ENCODE results near the gene UGP2. TPM values are rescaled to one million over a fixed set of nuclear protein-coding genes. Genes with fewer than 3 reads are reported as not detected.
A peak's percentile ranks its signal among the peaks of the same experiment; 100 is the strongest.

The UGP2 gene
- total RNA-seq, 1 donor from 2014 or later, result 145 TPM

DNA sequence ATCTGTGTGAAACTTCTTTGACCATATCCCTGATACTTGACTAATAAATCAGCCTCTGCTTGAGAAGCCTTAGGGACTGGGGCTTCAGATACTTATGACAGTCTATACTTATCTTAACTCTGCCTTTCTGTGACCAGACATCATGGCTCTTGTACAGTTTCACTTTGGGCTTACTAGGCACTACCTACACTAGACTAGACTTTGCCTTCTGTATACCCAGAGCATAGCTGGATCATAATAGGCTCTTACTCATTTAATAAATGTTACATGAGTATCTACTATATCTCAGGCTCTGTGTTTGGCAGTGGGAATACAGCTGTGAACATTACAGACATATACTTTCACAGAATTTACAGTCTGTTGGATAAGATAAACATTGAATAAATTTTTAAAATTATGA, 9.0 kb downstream of the UGP2 start:
- peaks cover 47% of the 10 kb centered on the region for H3K4me1 ChIP-seq
- DNase-seq (no peak), ATAC-seq (no peak)
- intact Hi-C loops (cut with DNase I), result loop anchor here (10.0 kb wide), 1 partner anchor 156 kb away; no protein-coding TSS in a partner anchor
- H3K27me3 ChIP-seq, result no peaks in the 10 kb centered on the region
- TF ChIP-seq, protein P1, sequence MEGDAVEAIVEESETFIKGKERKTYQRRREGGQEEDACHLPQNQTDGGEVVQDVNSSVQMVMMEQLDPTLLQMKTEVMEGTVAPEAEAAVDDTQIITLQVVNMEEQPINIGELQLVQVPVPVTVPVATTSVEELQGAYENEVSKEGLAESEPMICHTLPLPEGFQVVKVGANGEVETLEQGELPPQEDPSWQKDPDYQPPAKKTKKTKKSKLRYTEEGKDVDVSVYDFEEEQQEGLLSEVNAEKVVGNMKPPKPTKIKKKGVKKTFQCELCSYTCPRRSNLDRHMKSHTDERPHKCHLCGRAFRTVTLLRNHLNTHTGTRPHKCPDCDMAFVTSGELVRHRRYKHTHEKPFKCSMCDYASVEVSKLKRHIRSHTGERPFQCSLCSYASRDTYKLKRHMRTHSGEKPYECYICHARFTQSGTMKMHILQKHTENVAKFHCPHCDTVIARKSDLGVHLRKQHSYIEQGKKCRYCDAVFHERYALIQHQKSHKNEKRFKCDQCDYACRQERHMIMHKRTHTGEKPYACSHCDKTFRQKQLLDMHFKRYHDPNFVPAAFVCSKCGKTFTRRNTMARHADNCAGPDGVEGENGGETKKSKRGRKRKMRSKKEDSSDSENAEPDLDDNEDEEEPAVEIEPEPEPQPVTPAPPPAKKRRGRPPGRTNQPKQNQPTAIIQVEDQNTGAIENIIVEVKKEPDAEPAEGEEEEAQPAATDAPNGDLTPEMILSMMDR (IDR thresholded peaks at IDR 0.05), result no peak
- no peaks in the 10 kb centered on the region for H3K9me3 ChIP-seq
- H3K36me3 ChIP-seq, result no peaks in the 10 kb centered on the region
- no peak overlapping the region for H3K4me3 ChIP-seq
- H3K27ac ChIP-seq, result no peak overlapping the region

DNA sequence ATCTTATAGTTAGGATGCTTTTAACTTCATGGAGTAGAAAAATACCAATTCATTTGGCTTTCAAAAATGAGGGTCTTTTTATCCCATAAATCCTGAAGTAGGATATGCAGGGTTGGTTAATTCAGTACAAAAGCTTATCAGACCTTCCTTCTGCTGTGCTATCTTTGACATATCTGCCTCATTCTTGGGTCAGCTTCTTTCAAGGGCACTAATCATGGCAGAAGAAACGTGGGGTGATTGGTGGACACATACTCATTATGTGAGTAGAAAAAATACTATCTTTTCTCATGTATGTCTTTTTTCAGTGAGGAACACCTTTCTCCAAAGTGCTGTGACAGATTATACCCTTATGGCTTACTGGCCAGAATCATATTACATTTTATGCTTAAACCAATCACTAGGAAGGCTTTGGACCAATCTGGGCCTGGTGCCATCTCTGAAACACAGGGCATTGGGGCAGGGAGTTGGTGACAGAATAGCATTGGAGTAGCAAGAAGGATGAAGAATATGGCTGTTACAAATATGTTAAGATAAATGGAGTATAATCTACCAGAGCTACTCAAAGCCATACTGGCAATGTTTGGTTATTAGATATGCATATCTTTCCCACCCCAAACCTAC, 10.1 kb downstream of the UGP2 start:
- Histone ChIP-seq H3K27ac (no peak overlapping the region), H3K27me3 (no peaks in the 10 kb centered on the region), H3K4me1 (peaks cover 38% of the 10 kb centered on the region), H3K36me3 (peaks cover 3% of the 10 kb centered on the region), H3K9me3 (no peaks in the 10 kb centered on the region), H3K4me3 (no peak overlapping the region)
- no peak for DNase-seq
- no peak for ATAC-seq
- TF ChIP-seq, protein P1 (IDR thresholded peaks at IDR 0.05), result no peak
- intact Hi-C loops (cut with DNase I), result loop anchor here (10.0 kb wide), 1 partner anchor 157 kb away; no protein-coding TSS in a partner anchor

DNA sequence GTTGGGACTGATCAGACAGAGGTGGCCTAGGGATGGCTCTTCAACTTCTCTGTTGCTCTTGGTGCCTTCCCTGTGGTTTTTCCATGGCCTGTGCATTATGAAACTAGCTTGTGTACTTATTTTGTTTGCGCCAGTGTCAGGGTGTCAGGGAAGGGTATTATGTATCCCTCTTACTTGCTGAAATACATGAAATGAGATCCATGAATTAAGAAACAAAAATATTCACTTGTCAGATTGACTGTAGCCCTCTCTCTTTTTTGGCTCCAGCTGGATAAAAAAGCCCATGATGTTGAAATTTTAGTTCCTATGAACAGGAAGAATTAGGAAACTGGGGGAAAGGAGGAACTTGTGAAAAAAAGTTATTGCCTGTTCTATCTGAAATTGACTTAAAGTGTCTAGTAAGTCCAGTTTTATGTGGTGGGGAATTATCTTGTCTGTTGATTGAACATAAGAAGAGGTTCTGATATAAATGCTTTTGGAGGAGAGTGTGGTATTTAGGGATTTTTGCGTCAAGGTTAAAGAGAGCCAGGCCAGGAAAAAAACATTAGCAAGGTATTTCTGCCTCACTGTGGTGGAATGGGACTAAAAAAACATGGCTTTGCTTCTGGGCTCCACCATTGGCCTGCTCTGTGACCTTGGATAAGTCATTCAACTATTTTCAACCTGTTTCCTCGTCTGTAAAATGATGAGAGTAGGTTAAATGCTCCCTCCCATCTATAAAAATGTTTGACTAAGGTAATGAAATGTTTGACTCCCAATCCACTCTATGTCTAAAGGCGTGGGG, 12.0 kb downstream of the UGP2 start:
- ATAC-seq, result peak; percentile 33
- intact Hi-C loops (cut with DNase I), result loop anchor here (10.0 kb wide), 1 partner anchor 159 kb away; no protein-coding TSS in a partner anchor
- TF ChIP-seq, protein P1 (IDR thresholded peaks at IDR 0.05), result no peak
- Histone ChIP-seq H3K27me3 (no peaks in the 10 kb centered on the region), H3K4me1 (peaks cover 34% of the 10 kb centered on the region), H3K27ac (peak overlapping the region; percentile 53), H3K4me3 (no peak overlapping the region), H3K9me3 (no peaks in the 10 kb centered on the region), H3K36me3 (peaks cover 22% of the 10 kb centered on the region)
- no peak for DNase-seq

DNA sequence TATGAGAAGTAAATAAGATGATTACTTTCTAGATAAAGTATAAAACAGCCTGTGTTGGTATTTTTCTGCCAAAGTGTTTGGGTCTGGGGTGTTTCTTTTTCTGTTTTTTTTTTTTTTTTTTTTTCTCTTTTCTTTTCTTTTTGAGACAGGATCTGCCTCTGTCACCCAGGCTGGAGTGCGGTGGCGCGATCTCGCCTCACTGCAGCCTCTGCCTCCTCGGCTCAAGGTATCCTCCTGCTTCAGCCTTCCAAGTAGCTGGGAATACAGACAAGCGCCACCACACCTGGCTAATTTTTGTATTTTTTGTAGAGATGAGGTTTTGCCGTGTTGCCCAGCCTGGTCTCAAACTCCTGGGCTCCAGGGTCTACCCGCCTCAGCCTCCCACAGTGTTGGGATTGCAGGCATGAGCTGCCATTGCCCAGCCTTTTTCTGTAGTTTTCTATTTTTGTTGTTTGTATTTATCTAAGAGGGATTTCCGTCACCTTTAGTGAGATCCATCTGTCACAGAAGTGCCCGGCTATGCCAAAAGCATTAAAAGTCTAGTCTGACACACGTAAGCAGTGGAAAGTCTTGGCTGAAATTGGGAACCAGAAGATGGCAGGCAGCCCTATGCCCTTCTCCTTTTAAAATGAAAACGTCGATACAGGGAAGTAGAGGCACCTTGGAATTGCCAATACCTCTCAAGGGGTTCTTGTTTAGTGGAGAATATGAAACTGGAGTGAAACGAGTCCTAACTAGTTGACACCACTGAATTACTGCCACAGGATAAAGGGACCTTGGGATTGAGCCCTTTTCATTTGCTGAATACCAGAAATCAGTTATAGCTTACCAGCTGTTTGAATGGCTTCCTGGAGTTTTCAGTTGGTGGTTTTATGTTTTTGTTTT, 14.0 kb downstream of the UGP2 start:
- H3K4me1 ChIP-seq, result peaks cover 21% of the 10 kb centered on the region
- peaks cover 42% of the 10 kb centered on the region for H3K36me3 ChIP-seq
- H3K27me3 ChIP-seq, result no peaks in the 10 kb centered on the region
- H3K27ac ChIP-seq, result peak overlapping the region; percentile 60
- H3K4me3 ChIP-seq, result no peak overlapping the region
- TF ChIP-seq, protein P1 (IDR thresholded peaks at IDR 0.05), result no peak
- no peaks in the 10 kb centered on the region for H3K9me3 ChIP-seq
- intact Hi-C loops (cut with DNase I), result loop anchor here (10.0 kb wide), 1 partner anchor 161 kb away; no protein-coding TSS in a partner anchor
- DNase-seq (no peak), ATAC-seq (peak; percentile 9)

DNA sequence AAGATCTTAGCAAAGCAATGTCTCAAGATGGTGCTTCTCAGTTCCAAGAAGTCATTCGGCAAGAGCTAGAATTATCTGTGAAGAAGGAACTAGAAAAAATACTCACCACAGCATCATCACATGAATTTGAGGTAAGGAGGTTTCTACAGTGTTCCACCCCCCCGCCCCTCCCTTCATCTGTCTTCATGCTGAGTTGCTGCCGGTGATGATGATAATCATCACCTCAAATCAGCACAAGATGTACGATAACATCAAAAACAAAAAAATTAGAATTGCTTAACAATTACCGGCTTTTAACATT, 14.6 kb downstream of the UGP2 start:
- Histone ChIP-seq H3K27ac (peak overlapping the region; percentile 60), H3K4me1 (peaks cover 25% of the 10 kb centered on the region), H3K9me3 (no peaks in the 10 kb centered on the region), H3K4me3 (no peak overlapping the region), H3K27me3 (no peaks in the 10 kb centered on the region), H3K36me3 (peaks cover 45% of the 10 kb centered on the region)
- TF ChIP-seq, protein P1 (IDR thresholded peaks at IDR 0.05), result no peak
- DNase-seq (no peak), ATAC-seq (peak; percentile 73)
- intact Hi-C loops (cut with DNase I), result loop anchor here (10.0 kb wide), 1 partner anchor 161 kb away; no protein-coding TSS in a partner anchor
